Measurements from ENCODE around the gene ADARB2.
"Not testable (repeated sequence)": the region's sequence is repeated elsewhere in the genome, so short reads cannot be mapped to it uniquely, and the experiment has no call there.

ADARB2 gene

GRCh38 chr10:1255600-1256431 is 481.5 kb downstream of the ADARB2 start:
- ChIA-PET POLR2A (interaction anchor here (0.6 kb wide), 1 partner anchor 11 kb away, joined by 4 read pairs; no protein-coding TSS in a partner anchor), CTCF (no interaction called here)
- no peak overlapping the region for H3K4me3 ChIP-seq (ENCODE audit: low read depth, low read length)
- TF ChIP-seq CTCF (IDR thresholded peaks at IDR 0.05; ENCODE audit: insufficient read depth, low read length, missing control alignments), result no peak
- no peak for DNase-seq (ENCODE audit: low read depth, low spot score)

- DNase-seq (ENCODE audit: low read depth, low spot score), result no peak
- no peak overlapping the region for H3K4me3 ChIP-seq (ENCODE audit: low read depth, low read length)
- ChIA-PET CTCF (no interaction called here), POLR2A (no interaction called here)
- no peak for TF ChIP-seq CTCF (IDR thresholded peaks at IDR 0.05; ENCODE audit: insufficient read depth, low read length, missing control alignments)
Observed at GRCh38 chr10:1255118-1255517, 482.2 kb downstream of the ADARB2 start.

GRCh38 chr10:1253523-1254353 is 483.6 kb downstream of the ADARB2 start:
- CTCF ChIA-PET, result no interaction called here
- POLR2A ChIA-PET, result no interaction called here
- no peak overlapping the region for H3K4me3 ChIP-seq (ENCODE audit: low read depth, low read length)
- TF ChIP-seq CTCF (IDR thresholded peaks at IDR 0.05; ENCODE audit: insufficient read depth, low read length, missing control alignments), result no peak
- no peak for DNase-seq (ENCODE audit: low read depth, low spot score)

- CTCF ChIA-PET, result no interaction called here
- POLR2A ChIA-PET, result no interaction called here
- H3K4me3 ChIP-seq (ENCODE audit: low read depth, low read length), result no peak overlapping the region
- no peak for TF ChIP-seq CTCF (IDR thresholded peaks at IDR 0.05; ENCODE audit: insufficient read depth, low read length, missing control alignments)
- DNase-seq (ENCODE audit: low read depth, low spot score), result no peak
Observed at GRCh38 chr10:1251769-1252168, 485.6 kb downstream of the ADARB2 start.

- CTCF ChIA-PET, result no interaction called here
- POLR2A ChIA-PET, result no interaction called here
- no peak for TF ChIP-seq CTCF (IDR thresholded peaks at IDR 0.05; ENCODE audit: insufficient read depth, low read length, missing control alignments)
- DNase-seq (ENCODE audit: low read depth, low spot score), result no peak
- no peak overlapping the region for H3K4me3 ChIP-seq (ENCODE audit: low read depth, low read length)
Observed at GRCh38 chr10:1249142-1249920, 488.0 kb downstream of the ADARB2 start.

GRCh38 chr10:1248262-1248630 is 489.1 kb downstream of the ADARB2 start:
- POLR2A ChIA-PET; CTCF ChIA-PET; H3K4me3 ChIP-seq (ENCODE audit: low read depth, low read length); DNase-seq (ENCODE audit: low read depth, low spot score): not testable (repeated sequence)

All from AG04449 (cell line).